ENCODE results near the gene FN3KRP.

DNA sequence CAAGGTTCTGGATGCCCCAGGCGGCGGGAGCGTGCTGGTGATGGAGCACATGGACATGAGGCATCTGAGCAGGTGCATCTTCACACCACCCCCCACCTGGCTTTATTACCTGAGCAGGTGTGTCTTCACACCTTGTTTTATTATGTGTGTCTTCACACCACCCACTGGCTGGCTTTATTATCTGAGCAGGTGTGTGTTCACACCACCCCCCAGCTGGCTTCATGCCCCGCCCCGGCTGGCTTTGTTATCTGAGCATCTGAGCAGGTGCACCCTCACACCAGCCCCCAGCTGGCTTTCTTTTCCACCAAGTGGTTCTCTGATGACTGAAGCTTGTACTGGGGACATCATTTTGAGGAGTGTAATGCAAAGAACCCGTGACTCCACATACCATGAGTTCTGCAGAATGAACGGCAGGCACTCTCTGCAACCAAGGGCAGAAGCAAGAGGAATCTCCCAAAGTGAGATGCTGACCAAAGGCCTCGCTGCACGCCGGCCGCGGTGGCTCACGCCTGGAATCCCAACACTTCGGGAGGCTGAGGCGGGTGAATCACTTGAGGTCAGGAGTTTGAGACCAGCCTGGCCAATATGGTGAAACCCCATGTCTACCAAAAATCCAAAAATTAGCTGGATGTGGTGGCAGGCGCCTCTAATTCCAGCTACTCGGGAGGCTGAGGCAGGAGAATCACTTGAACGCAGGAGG lies 2.6 kb downstream of the FN3KRP start:
- TF ChIP-seq, protein P1, sequence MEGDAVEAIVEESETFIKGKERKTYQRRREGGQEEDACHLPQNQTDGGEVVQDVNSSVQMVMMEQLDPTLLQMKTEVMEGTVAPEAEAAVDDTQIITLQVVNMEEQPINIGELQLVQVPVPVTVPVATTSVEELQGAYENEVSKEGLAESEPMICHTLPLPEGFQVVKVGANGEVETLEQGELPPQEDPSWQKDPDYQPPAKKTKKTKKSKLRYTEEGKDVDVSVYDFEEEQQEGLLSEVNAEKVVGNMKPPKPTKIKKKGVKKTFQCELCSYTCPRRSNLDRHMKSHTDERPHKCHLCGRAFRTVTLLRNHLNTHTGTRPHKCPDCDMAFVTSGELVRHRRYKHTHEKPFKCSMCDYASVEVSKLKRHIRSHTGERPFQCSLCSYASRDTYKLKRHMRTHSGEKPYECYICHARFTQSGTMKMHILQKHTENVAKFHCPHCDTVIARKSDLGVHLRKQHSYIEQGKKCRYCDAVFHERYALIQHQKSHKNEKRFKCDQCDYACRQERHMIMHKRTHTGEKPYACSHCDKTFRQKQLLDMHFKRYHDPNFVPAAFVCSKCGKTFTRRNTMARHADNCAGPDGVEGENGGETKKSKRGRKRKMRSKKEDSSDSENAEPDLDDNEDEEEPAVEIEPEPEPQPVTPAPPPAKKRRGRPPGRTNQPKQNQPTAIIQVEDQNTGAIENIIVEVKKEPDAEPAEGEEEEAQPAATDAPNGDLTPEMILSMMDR (IDR thresholded peaks at IDR 0.05; ENCODE audit: extremely low read depth in 1 of 2, insufficient read depth in 1 of 2, low read depth in 1 of 2, low read length in 2 of 2): no peak
- no peak for TF ChIP-seq MYC (IDR thresholded peaks at IDR 0.05; ENCODE audit: low read depth, low read length)
- TF ChIP-seq POLR2AphosphoS5 (IDR thresholded peaks at IDR 0.05; ENCODE audit: insufficient read depth, low read depth, low read length): no peak

All from endothelial cell of umbilical vein (primary cell).